ENCODE measurements around the gene JARID2. TPM values are rescaled to one million over a fixed set of nuclear protein-coding genes. Genes with fewer than 3 reads are reported as not detected.

The JARID2 gene
- polyA plus RNA-seq, 1 donor (not counting 4 experiments of a cell fraction or from before 2014, with no cell fraction given): 11.0 TPM

- Histone ChIP-seq H3K9ac (ENCODE audit: control insufficient read depth, extremely low read depth, insufficient read depth, low read length) (no peak overlapping the region), H3K9me1 (ENCODE audit: control insufficient read depth, extremely low read depth, insufficient read depth, low read length) (peaks cover 6% of the 10 kb centered on the region), H3K27me3 (ENCODE audit: control insufficient read depth, extremely low read depth, insufficient read depth, low read length) (no peaks in the 10 kb centered on the region), H3K4me1 (ENCODE audit: control insufficient read depth, extremely low read depth, insufficient read depth, low read length) (peaks cover 44% of the 10 kb centered on the region), H3K4me3 (ENCODE audit: control insufficient read depth in 2 of 3, extremely low read depth in 1 of 3, insufficient read depth in 2 of 3, low read depth in 1 of 3, low read length in 3 of 3) (no peak overlapping the region), H4K20me1 (ENCODE audit: control insufficient read depth, extremely low read depth, insufficient read depth, low read length) (no peaks in the 10 kb centered on the region), H2AFZ (ENCODE audit: control insufficient read depth, low read length) (no peak overlapping the region), H3K36me3 (ENCODE audit: control insufficient read depth in 2 of 2, extremely low read depth in 1 of 2, insufficient read depth in 2 of 2, low read length in 2 of 2) (no peaks in the 10 kb centered on the region), H3K4me2 (ENCODE audit: control insufficient read depth, extremely low read depth, insufficient read depth, low read depth, low read length) (no peak overlapping the region), H3K27ac (ENCODE audit: control insufficient read depth, insufficient read depth, low read length) (no peak overlapping the region), H3K9me3 (ENCODE audit: control insufficient read depth, low read depth, low read length) (no peaks in the 10 kb centered on the region), H3K79me2 (ENCODE audit: control insufficient read depth, insufficient read depth, low read length) (peaks cover 91% of the 10 kb centered on the region)
- dilution Hi-C loops (cut with MboI; ENCODE audit: extremely low pct_ligation_motif_present, low sequenced_read_pairs): no loop called here
- DNase-seq (ENCODE audit: low read depth, low spot score) (no peak), FAIRE-seq (no peak)
- no peak for TF ChIP-seq CTCF (optimal IDR thresholded peaks at IDR 0.05 in 1 of 3, IDR thresholded peaks at IDR 0.05 in 1 of 3, conservative IDR thresholded peaks at IDR 0.05 in 1 of 3; ENCODE audit: extremely low read depth in 1 of 3, insufficient read depth in 2 of 3, low read length in 3 of 3)
- no peak for TF ChIP-seq EZH2 (IDR thresholded peaks at IDR 0.05; ENCODE audit: low read length)
Measured at GRCh38 chr6:15430186-15430585, 184.3 kb downstream of the JARID2 start.

- H3K4me2 ChIP-seq (ENCODE audit: control insufficient read depth, extremely low read depth, insufficient read depth, low read depth, low read length): no peak overlapping the region
Measured at GRCh38 chr6:15430931-15431405, 185.1 kb downstream of the JARID2 start.

More at GRCh38 chr6:15430931-15431405, 185.1 kb downstream of the JARID2 start:
- H3K9me1 ChIP-seq (ENCODE audit: control insufficient read depth, extremely low read depth, insufficient read depth, low read length): peaks cover 6% of the 10 kb centered on the region
- TF ChIP-seq CTCF (optimal IDR thresholded peaks at IDR 0.05 in 1 of 3, IDR thresholded peaks at IDR 0.05 in 1 of 3, conservative IDR thresholded peaks at IDR 0.05 in 1 of 3; ENCODE audit: extremely low read depth in 1 of 3, insufficient read depth in 2 of 3, low read length in 3 of 3) (no peak), EZH2 (IDR thresholded peaks at IDR 0.05; ENCODE audit: low read length) (no peak)
- H3K79me2 ChIP-seq (ENCODE audit: control insufficient read depth, insufficient read depth, low read length): peaks cover 91% of the 10 kb centered on the region
- FAIRE-seq (no peak), DNase-seq (ENCODE audit: low read depth, low spot score) (no peak)
- H3K27me3 ChIP-seq (ENCODE audit: control insufficient read depth, extremely low read depth, insufficient read depth, low read length): no peaks in the 10 kb centered on the region
- no peaks in the 10 kb centered on the region for H4K20me1 ChIP-seq (ENCODE audit: control insufficient read depth, extremely low read depth, insufficient read depth, low read length)
- no peak overlapping the region for H3K4me3 ChIP-seq (ENCODE audit: control insufficient read depth in 2 of 3, extremely low read depth in 1 of 3, insufficient read depth in 2 of 3, low read depth in 1 of 3, low read length in 3 of 3)
- no peak overlapping the region for H2AFZ ChIP-seq (ENCODE audit: control insufficient read depth, low read length)
- dilution Hi-C loops (cut with MboI; ENCODE audit: extremely low pct_ligation_motif_present, low sequenced_read_pairs): no loop called here
- H3K4me1 ChIP-seq (ENCODE audit: control insufficient read depth, extremely low read depth, insufficient read depth, low read length): peaks cover 46% of the 10 kb centered on the region
- H3K27ac ChIP-seq (ENCODE audit: control insufficient read depth, insufficient read depth, low read length): no peak overlapping the region
- no peaks in the 10 kb centered on the region for H3K9me3 ChIP-seq (ENCODE audit: control insufficient read depth, low read depth, low read length)
- no peak overlapping the region for H3K9ac ChIP-seq (ENCODE audit: control insufficient read depth, extremely low read depth, insufficient read depth, low read length)
- no peaks in the 10 kb centered on the region for H3K36me3 ChIP-seq (ENCODE audit: control insufficient read depth in 2 of 2, extremely low read depth in 1 of 2, insufficient read depth in 2 of 2, low read length in 2 of 2)

Data from keratinocyte (primary cell).